Measurements from ENCODE around the gene JMJD7.

- TF ChIP-seq EZH2 (IDR thresholded peaks at IDR 0.05; ENCODE audit: borderline replicate concordance, low read length) (no peak), CTCF (IDR thresholded peaks at IDR 0.05; ENCODE audit: low read length) (no peak)
Measured at GRCh38 chr15:41880156-41880877, 52.4 kb downstream of the JMJD7 start.
